MM.1S (cell line): ENCODE results near the gene GPRC6A.

Experiments used
- DNase-seq: peaks from one replicate; pipeline ENCODE4 v3.0.0-alpha.2; 2015
- H2AFZ ChIP-seq: fragments of 300-600 bp; sonication (generic); 2 replicates; pipeline ENCODE4 v1.6.0; 2016; ENCODE audit warnings: antibody characterized with exemption, low read length
- H3F3A ChIP-seq: fragments of 300-600 bp; sonication (generic); 2 replicates; pipeline ENCODE4 v1.6.1; 2016; ENCODE audit warnings: mild to moderate bottlenecking, antibody characterized with exemption, low read length, moderate library complexity, mixed read lengths; ENCODE audit not compliant: insufficient read depth
- H3K27ac ChIP-seq: fragments of 300-600 bp; sonication (generic); 2 replicates; pipeline ENCODE4 v1.5.1; 2016; ENCODE audit warnings: mild to moderate bottlenecking, low read length
- H3K27me3 ChIP-seq: fragments of 300-600 bp; sonication (generic); replicated peaks from 2 replicates; pipeline ENCODE4 v1.6.0; 2016; ENCODE audit warnings: low read length; ENCODE audit not compliant: insufficient read depth
- H3K36me3 ChIP-seq: fragments of 300-600 bp; sonication (generic); replicated peaks from 2 replicates; pipeline ENCODE4 v1.6.1; 2016; ENCODE audit warnings: mild to moderate bottlenecking, low read length, mixed read lengths; ENCODE audit not compliant: insufficient read depth
- H3K4me1 ChIP-seq: fragments of 300-600 bp; sonication (generic); 2 replicates; pipeline ENCODE4 v1.6.1; 2016; ENCODE audit warnings: low read length, mixed read lengths
- H3K4me2 ChIP-seq: fragments of 300-600 bp; sonication (generic); 2 replicates; pipeline ENCODE4 v1.6.0; 2016; ENCODE audit warnings: low read depth, low read length
- H3K4me3 ChIP-seq: fragments of 300-600 bp; sonication (generic); 2 replicates; pipeline ENCODE4 v1.5.1; 2016; ENCODE audit warnings: low read length, mixed read lengths
- H3K79me2 ChIP-seq: fragments of 300-600 bp; sonication (generic); 2 replicates; pipeline ENCODE4 v1.6.1; 2016; ENCODE audit warnings: mixed run types, low read length, mixed read lengths
- H3K9ac ChIP-seq: fragments of 300-600 bp; sonication (generic); 2 replicates; pipeline ENCODE4 v1.6.1; 2016; ENCODE audit warnings: low read length, mixed read lengths
- H3K9me2 ChIP-seq: fragments of 300-600 bp; sonication (generic); replicated peaks from 2 replicates; pipeline ENCODE4 v1.6.1; 2016; ENCODE audit warnings: mild to moderate bottlenecking, low read length, mixed read lengths; ENCODE audit not compliant: insufficient read depth
- H3K9me3 ChIP-seq: fragments of 300-600 bp; sonication (generic); replicated peaks from 2 replicates; pipeline ENCODE4 v1.6.1; 2016; ENCODE audit warnings: mild to moderate bottlenecking, low read length, mixed read lengths; ENCODE audit not compliant: insufficient read depth
- H4K20me1 ChIP-seq: fragments of 300-600 bp; sonication (generic); 2 replicates; pipeline ENCODE4 v1.6.1; 2016; ENCODE audit warnings: mild to moderate bottlenecking, low read length, moderate library complexity, mixed read lengths; ENCODE audit not compliant: insufficient read depth
- EZH2 ChIP-seq: fragments of 300-600 bp; sonication (generic); optimal IDR thresholded peaks from 2 replicates; pipeline ENCODE3; 2017; ENCODE audit warnings: low read depth, mild to moderate bottlenecking, antibody characterized with exemption, low read length, mixed read lengths
- EZH2phosphoT487 ChIP-seq: fragments of 300-600 bp; sonication (generic); IDR thresholded peaks from 2 replicates; pipeline ENCODE4 v1.6.1; 2018; ENCODE audit warnings: antibody characterized with exemption, low read length
- TF ChIP-seq, protein P1 (sequence below): fragments of 300-600 bp; sonication (generic); IDR thresholded peaks from 2 replicates; pipeline ENCODE4 v1.5.1; 2016; ENCODE audit warnings: antibody characterized with exemption, low read length, mixed read lengths

The GPRC6A gene

DNA sequence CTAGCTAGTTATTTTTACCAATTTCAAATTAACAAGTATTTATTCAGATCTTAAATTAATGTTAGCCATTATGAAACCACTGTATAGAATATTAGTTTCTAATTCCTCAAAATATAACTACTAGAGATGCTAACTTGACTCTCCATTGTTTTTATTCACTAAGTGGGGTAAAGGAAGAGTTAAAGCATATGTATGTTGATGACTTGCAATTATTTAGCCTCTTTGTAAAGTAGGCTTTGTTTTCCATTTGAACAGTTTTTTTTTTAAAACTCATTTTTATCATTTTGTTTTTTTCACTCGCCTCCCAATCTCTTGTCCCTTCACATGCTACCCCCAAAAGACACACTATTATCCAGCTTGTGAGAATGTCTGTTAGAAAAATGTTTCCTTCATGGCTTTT is 66.6 kb downstream of the GPRC6A start:
- H3F3A ChIP-seq: no peaks in the 10 kb centered on the region
- H3K4me2 ChIP-seq: no peak overlapping the region
- H3K27me3 ChIP-seq: no peaks in the 10 kb centered on the region
- H3K9ac ChIP-seq: no peak overlapping the region
- no peaks in the 10 kb centered on the region for H3K4me1 ChIP-seq
- no peaks in the 10 kb centered on the region for H3K9me3 ChIP-seq
- H3K9me2 ChIP-seq: no peaks in the 10 kb centered on the region
- H3K79me2 ChIP-seq: no peaks in the 10 kb centered on the region
- H4K20me1 ChIP-seq: no peaks in the 10 kb centered on the region
- no peaks in the 10 kb centered on the region for H3K36me3 ChIP-seq
- H3K27ac ChIP-seq: no peak overlapping the region
- no peak overlapping the region for H3K4me3 ChIP-seq
- TF ChIP-seq, protein P1, sequence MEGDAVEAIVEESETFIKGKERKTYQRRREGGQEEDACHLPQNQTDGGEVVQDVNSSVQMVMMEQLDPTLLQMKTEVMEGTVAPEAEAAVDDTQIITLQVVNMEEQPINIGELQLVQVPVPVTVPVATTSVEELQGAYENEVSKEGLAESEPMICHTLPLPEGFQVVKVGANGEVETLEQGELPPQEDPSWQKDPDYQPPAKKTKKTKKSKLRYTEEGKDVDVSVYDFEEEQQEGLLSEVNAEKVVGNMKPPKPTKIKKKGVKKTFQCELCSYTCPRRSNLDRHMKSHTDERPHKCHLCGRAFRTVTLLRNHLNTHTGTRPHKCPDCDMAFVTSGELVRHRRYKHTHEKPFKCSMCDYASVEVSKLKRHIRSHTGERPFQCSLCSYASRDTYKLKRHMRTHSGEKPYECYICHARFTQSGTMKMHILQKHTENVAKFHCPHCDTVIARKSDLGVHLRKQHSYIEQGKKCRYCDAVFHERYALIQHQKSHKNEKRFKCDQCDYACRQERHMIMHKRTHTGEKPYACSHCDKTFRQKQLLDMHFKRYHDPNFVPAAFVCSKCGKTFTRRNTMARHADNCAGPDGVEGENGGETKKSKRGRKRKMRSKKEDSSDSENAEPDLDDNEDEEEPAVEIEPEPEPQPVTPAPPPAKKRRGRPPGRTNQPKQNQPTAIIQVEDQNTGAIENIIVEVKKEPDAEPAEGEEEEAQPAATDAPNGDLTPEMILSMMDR: no peak
- TF ChIP-seq EZH2 (no peak), EZH2phosphoT487 (no peak)
- H2AFZ ChIP-seq: no peak overlapping the region
- no peak for DNase-seq

DNA sequence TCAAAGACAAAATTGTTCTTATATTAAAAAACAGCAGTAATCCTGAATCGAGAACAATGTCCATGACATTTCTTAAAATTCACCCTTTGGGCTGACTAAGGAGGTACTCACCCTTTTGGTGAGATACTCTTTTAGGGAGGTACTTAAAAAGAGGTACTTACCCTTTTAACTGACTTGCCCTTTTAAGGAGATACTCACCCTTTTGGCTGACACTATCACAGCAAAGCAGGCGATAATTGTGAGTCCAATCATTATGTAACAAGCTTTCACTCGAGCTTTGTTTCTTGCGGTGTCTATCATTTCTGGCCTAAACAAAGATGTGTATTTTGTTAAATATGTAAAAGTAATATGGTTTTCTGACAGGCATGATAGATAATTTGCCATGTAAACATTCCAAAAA is 67.1 kb downstream of the GPRC6A start:
- H4K20me1 ChIP-seq: no peaks in the 10 kb centered on the region
- no peak overlapping the region for H3K4me2 ChIP-seq
- H3K9ac ChIP-seq: no peak overlapping the region
- H3K36me3 ChIP-seq: no peaks in the 10 kb centered on the region
- H2AFZ ChIP-seq: no peak overlapping the region
- no peaks in the 10 kb centered on the region for H3K4me1 ChIP-seq
- TF ChIP-seq EZH2 (no peak), EZH2phosphoT487 (no peak)
- TF ChIP-seq, protein P1: no peak
- no peaks in the 10 kb centered on the region for H3K79me2 ChIP-seq
- H3K9me2 ChIP-seq: no peaks in the 10 kb centered on the region
- H3F3A ChIP-seq: no peaks in the 10 kb centered on the region
- no peaks in the 10 kb centered on the region for H3K27me3 ChIP-seq
- no peak for DNase-seq
- H3K4me3 ChIP-seq: no peak overlapping the region
- no peaks in the 10 kb centered on the region for H3K9me3 ChIP-seq
- H3K27ac ChIP-seq: no peak overlapping the region

DNA sequence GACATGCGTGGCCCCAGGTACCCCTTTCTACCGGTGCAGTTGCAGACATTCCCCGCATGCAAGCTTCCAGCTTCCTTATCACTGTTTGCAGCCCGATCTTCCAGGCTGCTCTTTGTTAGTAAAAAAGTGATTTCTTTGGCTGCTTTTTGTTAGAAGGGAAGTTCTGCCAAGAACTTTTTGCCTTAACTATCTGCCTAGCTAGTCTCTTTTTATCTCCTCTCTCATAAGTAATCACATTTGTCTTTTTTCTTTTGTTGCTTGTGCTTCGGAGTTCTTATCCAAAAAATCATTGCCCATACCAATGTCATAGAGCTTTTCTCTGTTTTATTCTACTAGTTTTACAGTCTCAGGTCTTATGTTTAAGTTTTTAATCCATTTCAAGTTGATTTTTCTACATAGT is 83.7 kb downstream of the GPRC6A start:
- Histone ChIP-seq H3K4me3 (no peak overlapping the region), H3K79me2 (no peaks in the 10 kb centered on the region), H3K9ac (no peak overlapping the region), H3K4me2 (no peak overlapping the region), H3K27ac (no peak overlapping the region), H3K9me3 (no peaks in the 10 kb centered on the region), H3F3A (no peaks in the 10 kb centered on the region), H3K4me1 (no peaks in the 10 kb centered on the region), H3K27me3 (no peaks in the 10 kb centered on the region), H2AFZ (no peak overlapping the region), H4K20me1 (no peaks in the 10 kb centered on the region), H3K9me2 (no peaks in the 10 kb centered on the region), H3K36me3 (no peaks in the 10 kb centered on the region)
- no peak for DNase-seq
- TF ChIP-seq, protein P1: no peak
- no peak for TF ChIP-seq EZH2phosphoT487
- no peak for TF ChIP-seq EZH2
